Measurements from ENCODE around the gene DNER. TPM values are rescaled to one million over a fixed set of nuclear protein-coding genes. Genes with fewer than 3 reads are reported as not detected.
"Not testable (repeated sequence)": the region's sequence is repeated elsewhere in the genome, so short reads cannot be mapped to it uniquely, and the experiment has no call there.

The DNER gene
- total and polyA plus RNA-seq, 7 donors: 0.10 to 0.87 (median 0.35) TPM; not detected in 1

DNA sequence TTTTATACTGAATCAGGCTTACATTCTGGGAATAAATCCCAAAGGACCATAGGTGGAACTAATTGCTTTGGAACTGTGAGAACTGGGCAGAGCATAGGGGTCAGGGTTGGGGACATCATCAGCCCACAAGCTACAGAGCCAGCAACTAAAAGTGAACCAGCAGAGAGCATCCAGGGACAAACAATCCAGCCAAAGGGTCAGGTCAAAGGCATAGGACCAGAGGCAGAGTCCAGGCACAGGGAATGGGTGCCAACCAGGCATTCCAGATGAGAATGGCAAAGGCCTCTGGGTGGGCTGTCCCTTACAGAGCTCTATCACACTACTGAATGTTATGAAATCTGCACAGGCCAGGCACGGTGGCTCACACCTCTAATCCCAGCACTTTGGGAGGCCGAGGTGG is 12.3 kb upstream of the DNER start:
- 72 to 76% (median 73%) methylated on average over 2 of the region's 2 CpGs for WGBS, 3 donors
- Histone ChIP-seq H3K36me3 (ENCODE audit: insufficient read depth in 1 of 2, low read depth in 1 of 2) (no peaks in the 10 kb centered on the region), H3K4me3 (no peak overlapping the region), H3K4me1 (no peaks in the 10 kb centered on the region), H3K9me3 (no peaks in the 10 kb centered on the region), H3K27me3 (ENCODE audit: insufficient read depth in 3 of 3, low read length in 2 of 3) (peaks cover 0 to 2% (median 0%) of the 10 kb centered on the region in 3 donors), H3K27ac (no peak overlapping the region)
- TF ChIP-seq, protein P1, sequence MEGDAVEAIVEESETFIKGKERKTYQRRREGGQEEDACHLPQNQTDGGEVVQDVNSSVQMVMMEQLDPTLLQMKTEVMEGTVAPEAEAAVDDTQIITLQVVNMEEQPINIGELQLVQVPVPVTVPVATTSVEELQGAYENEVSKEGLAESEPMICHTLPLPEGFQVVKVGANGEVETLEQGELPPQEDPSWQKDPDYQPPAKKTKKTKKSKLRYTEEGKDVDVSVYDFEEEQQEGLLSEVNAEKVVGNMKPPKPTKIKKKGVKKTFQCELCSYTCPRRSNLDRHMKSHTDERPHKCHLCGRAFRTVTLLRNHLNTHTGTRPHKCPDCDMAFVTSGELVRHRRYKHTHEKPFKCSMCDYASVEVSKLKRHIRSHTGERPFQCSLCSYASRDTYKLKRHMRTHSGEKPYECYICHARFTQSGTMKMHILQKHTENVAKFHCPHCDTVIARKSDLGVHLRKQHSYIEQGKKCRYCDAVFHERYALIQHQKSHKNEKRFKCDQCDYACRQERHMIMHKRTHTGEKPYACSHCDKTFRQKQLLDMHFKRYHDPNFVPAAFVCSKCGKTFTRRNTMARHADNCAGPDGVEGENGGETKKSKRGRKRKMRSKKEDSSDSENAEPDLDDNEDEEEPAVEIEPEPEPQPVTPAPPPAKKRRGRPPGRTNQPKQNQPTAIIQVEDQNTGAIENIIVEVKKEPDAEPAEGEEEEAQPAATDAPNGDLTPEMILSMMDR (IDR thresholded peaks at IDR 0.05): no peak
- intact Hi-C loops (cut with DNase I): no loop called here
- ATAC-seq (no peak), DNase-seq (no peak)

DNA sequence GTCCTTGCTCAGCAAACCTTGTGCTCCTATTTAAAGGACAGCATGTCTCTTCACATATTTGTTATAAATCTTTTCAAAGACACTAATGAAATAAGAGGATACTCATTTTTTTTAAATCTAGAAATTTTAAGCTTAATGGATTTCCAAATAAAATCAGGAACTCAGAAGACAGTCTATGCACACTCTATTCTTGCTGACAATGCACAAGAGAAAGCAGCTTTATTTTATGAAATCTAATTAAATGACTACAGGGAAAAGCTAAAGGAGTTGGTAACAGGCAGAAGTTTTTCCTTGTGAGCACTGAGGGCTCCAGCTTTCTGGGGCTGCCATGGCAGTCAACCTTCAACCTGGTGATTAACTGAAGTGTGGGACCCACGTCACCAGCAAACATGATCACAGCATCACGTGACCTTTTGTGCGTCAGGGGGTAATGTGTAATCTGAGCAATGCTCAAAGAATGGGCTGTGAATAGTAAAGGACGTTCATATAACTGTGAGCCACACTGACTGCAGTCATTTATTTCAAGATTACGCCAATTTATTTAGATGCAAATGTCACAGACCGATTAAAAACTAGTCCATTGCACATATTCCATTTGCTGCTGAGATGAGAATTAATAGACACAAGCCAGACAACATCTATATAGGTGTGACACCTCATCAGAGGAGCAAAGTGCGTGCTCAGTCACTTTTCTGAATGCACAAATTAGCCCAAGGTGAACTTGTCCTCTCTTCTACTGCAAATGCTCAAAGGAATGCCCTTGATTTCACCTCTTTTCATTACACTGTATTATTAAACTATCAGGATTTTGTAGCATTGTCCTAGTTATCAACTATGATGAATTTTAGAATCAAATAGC is 11.6 kb upstream of the DNER start:
- ATAC-seq (no peak), DNase-seq (no peak)
- TF ChIP-seq, protein P1 (IDR thresholded peaks at IDR 0.05): no peak
- H3K9me3 ChIP-seq: no peaks in the 10 kb centered on the region
- no peaks in the 10 kb centered on the region for H3K36me3 ChIP-seq (ENCODE audit: insufficient read depth in 1 of 2, low read depth in 1 of 2)
- no peak overlapping the region for H3K4me3 ChIP-seq
- no peaks in the 10 kb centered on the region for H3K4me1 ChIP-seq
- H3K27ac ChIP-seq: no peak overlapping the region
- H3K27me3 ChIP-seq (ENCODE audit: insufficient read depth in 3 of 3, low read length in 2 of 3): peaks cover 0 to 2% (median 0%) of the 10 kb centered on the region in 3 donors
- intact Hi-C loops (cut with DNase I): no loop called here
- 45 to 47% (median 46%) methylated on average over 7 of the region's 7 CpGs for WGBS, 3 donors

DNA sequence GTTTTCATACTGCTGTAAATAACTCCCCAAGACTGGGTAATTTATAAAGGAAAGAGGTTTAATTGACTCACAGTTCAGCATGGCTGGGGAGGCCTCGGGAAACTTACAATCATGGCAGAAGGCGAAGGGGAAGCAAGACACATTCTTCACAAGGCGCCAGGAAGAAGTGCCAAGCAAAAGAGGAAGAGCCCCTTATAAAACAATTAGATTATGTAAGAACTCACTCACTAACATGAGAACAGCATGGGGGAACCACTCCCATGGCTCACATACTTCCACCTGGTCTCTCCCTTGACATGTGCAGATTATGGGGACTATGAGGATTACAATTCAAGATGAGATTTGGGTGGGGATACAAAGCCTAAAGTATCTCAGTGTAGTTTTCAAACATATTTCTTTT is 8.8 kb upstream of the DNER start:
- H3K4me1 ChIP-seq; ATAC-seq; H3K36me3 ChIP-seq (ENCODE audit: insufficient read depth in 1 of 2, low read depth in 1 of 2); H3K4me3 ChIP-seq; H3K27ac ChIP-seq; intact Hi-C loops (cut with DNase I); H3K9me3 ChIP-seq; DNase-seq: not testable (repeated sequence)
- 76 to 83% (median 78%) methylated on average over 3 of the region's 3 CpGs for WGBS, 3 donors
- H3K27me3 ChIP-seq (ENCODE audit: insufficient read depth in 3 of 3, low read length in 2 of 3): peaks cover 0 to 10% (median 5%) of the 10 kb centered on the region in 3 donors

DNA sequence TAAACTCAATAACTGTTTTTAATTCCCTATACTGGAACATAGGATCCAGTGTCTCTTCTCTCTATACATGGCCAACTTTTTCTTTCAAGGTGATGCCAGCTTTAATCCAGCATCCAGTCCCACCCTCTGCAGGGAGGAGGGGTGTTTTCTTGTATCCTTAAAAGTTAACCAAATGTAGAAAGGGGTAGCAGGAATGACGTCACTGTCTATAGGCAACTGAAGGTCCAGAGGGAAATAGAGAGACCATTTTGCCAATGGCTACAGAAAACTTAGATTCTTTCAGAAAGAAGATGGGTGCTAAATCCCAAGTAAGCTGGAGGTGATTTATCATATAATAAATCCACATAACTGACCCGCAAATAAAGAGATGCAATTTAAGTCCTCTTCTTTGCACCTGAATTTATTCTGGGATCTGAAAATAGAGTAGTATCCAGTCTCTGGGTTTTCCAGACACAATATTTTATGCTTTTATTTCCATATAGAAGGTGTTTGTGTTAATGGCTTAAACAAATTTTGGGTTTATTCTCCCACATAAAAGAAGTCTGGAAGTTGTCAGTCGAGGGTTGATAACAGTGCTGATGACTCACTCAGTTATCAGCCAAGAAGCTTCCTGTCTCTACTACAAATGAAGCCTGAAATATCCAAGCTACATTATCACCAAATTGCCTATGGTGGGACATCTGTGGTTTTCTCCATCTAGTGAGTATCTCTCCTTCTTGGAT is 5.7 kb upstream of the DNER start:
- ATAC-seq (no peak), DNase-seq (no peak)
- H3K9me3 ChIP-seq: no peaks in the 10 kb centered on the region
- H3K36me3 ChIP-seq (ENCODE audit: insufficient read depth in 1 of 2, low read depth in 1 of 2): no peaks in the 10 kb centered on the region
- intact Hi-C loops (cut with DNase I): no loop called here
- no peak overlapping the region for H3K4me3 ChIP-seq
- H3K4me1 ChIP-seq: no peaks in the 10 kb centered on the region
- 67 to 73% (median 71%) methylated on average over 3 of the region's 3 CpGs for WGBS, 3 donors
- TF ChIP-seq, protein P1 (IDR thresholded peaks at IDR 0.05): no peak
- H3K27me3 ChIP-seq (ENCODE audit: insufficient read depth in 3 of 3, low read length in 2 of 3): peaks cover 0 to 37% (median 9%) of the 10 kb centered on the region in 3 donors
- no peak overlapping the region for H3K27ac ChIP-seq

DNA sequence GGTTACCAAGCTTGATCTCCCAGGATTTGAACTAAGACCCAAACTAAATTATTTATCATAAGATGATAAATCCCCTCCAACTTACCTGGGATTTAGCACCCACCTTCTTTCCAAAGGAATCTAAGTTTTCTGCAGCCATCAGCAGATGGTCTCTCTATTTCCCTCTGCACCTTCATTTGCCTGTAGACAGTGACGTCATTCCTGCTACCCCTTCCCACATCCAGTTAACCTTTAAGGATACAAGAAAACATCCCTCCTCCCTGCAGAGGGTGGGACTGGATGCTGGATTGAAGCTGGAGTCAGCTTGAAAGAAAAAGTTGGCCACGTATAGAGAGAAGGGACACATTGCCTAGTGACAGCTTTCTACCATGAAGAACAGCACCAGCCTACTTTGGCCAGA is 3.7 kb upstream of the DNER start:
- DNase-seq: no peak
- no peak overlapping the region for H3K4me3 ChIP-seq
- H3K36me3 ChIP-seq (ENCODE audit: insufficient read depth in 1 of 2, low read depth in 1 of 2): no peaks in the 10 kb centered on the region
- no peaks in the 10 kb centered on the region for H3K9me3 ChIP-seq
- TF ChIP-seq, protein P1 (IDR thresholded peaks at IDR 0.05): no peak
- intact Hi-C loops (cut with DNase I): no loop called here
- H3K27ac ChIP-seq: no peak overlapping the region
- no peak for ATAC-seq
- 33 to 42% (median 41%) methylated on average over 2 of the region's 2 CpGs for WGBS, 3 donors
- H3K4me1 ChIP-seq: no peaks in the 10 kb centered on the region
- peaks cover 3 to 57% (median 20%) of the 10 kb centered on the region in 3 donors for H3K27me3 ChIP-seq (ENCODE audit: insufficient read depth in 3 of 3, low read length in 2 of 3)

All from psoas muscle (tissue), 8 donors.